ENCODE data around the gene GRID1. TPM values are rescaled to one million over a fixed set of nuclear protein-coding genes. Genes with fewer than 3 reads are reported as not detected.

Gene GRID1
- total and polyA plus RNA-seq, 11 donors: 0.69 to 3.4 (median 1.6) TPM

- intact Hi-C loops (cut with DNase I): no loop called here
- 91 to 100% (median 95%) methylated on average over 2 of the region's 2 CpGs for WGBS, 4 donors
- no peaks in the 10 kb centered on the region for H3K27me3 ChIP-seq
- no peaks in the 10 kb centered on the region for H3K9me3 ChIP-seq
- no peak overlapping the region for H3K4me3 ChIP-seq
- no peaks in the 10 kb centered on the region for H3K4me1 ChIP-seq
- no peak for TF ChIP-seq POLR2A (IDR thresholded peaks at IDR 0.05)
- TF ChIP-seq CTCF (IDR thresholded peaks at IDR 0.05): no peak
- DNase-seq: no peak
- no peak for ATAC-seq
- H3K36me3 ChIP-seq: no peaks in the 10 kb centered on the region
- no peak overlapping the region for H3K27ac ChIP-seq
Observed at GRCh38 chr10:86310291-86310690, 56.3 kb downstream of the GRID1 start.

GRCh38 chr10:86308056-86308455 lies 58.5 kb downstream of the GRID1 start:
- no peak overlapping the region for H3K27ac ChIP-seq
- no peaks in the 10 kb centered on the region for H3K4me1 ChIP-seq
- TF ChIP-seq POLR2A (IDR thresholded peaks at IDR 0.05) (no peak), CTCF (IDR thresholded peaks at IDR 0.05) (no peak)
- no peaks in the 10 kb centered on the region for H3K9me3 ChIP-seq
- no peaks in the 10 kb centered on the region for H3K36me3 ChIP-seq
- DNase-seq: no peak
- no peaks in the 10 kb centered on the region for H3K27me3 ChIP-seq
- ATAC-seq: no peak
- H3K4me3 ChIP-seq: no peak overlapping the region
- 44 to 67% (median 57%) methylated on average over 1 of the region's 1 CpG for WGBS, 4 donors
- intact Hi-C loops (cut with DNase I): no loop called here

- Histone ChIP-seq H3K4me1 (no peaks in the 10 kb centered on the region), H3K4me3 (no peak overlapping the region), H3K27ac (no peak overlapping the region), H3K9me3 (no peaks in the 10 kb centered on the region), H3K36me3 (no peaks in the 10 kb centered on the region), H3K27me3 (no peaks in the 10 kb centered on the region)
- DNase-seq (no peak), ATAC-seq (no peak)
- TF ChIP-seq CTCF (IDR thresholded peaks at IDR 0.05) (no peak), POLR2A (IDR thresholded peaks at IDR 0.05) (no peak)
- whole genome bisulfite sequencing, 4 donors: 31 to 41% (median 35%) methylated on average over 6 of the region's 6 CpGs
- intact Hi-C loops (cut with DNase I): no loop called here
Observed at GRCh38 chr10:86306628-86307278, 59.8 kb downstream of the GRID1 start.

- DNase-seq: no peak
- ATAC-seq: no peak
- Histone ChIP-seq H3K27me3 (no peaks in the 10 kb centered on the region), H3K4me3 (no peak overlapping the region), H3K4me1 (no peaks in the 10 kb centered on the region), H3K36me3 (no peaks in the 10 kb centered on the region), H3K27ac (no peak overlapping the region), H3K9me3 (no peaks in the 10 kb centered on the region)
- WGBS, 4 donors: 29 to 67% (median 63%) methylated on average over 1 of the region's 1 CpG
- TF ChIP-seq CTCF (IDR thresholded peaks at IDR 0.05) (no peak), POLR2A (IDR thresholded peaks at IDR 0.05) (no peak)
- intact Hi-C loops (cut with DNase I): no loop called here
Observed at GRCh38 chr10:86305521-86305920, 61.1 kb downstream of the GRID1 start.
